GM19372 (cell line): ENCODE data around the gene COPA.
"Not testable (repeated sequence)": the region's sequence is repeated elsewhere in the genome, so short reads cannot be mapped to it uniquely, and the experiment has no call there.

Experiments
- ATAC-seq: cut with Tn5 transposase; IDR thresholded peaks from one replicate; pipeline ENCODE4 v1.9.1; 2021; ENCODE audit warnings: mild to moderate bottlenecking, low read depth, moderate library complexity; ENCODE audit not compliant: unreplicated experiment

COPA gene

GRCh38 chr1:160338580-160338979 lies 4.5 kb downstream of the COPA start:
- no peak for ATAC-seq

DNA sequence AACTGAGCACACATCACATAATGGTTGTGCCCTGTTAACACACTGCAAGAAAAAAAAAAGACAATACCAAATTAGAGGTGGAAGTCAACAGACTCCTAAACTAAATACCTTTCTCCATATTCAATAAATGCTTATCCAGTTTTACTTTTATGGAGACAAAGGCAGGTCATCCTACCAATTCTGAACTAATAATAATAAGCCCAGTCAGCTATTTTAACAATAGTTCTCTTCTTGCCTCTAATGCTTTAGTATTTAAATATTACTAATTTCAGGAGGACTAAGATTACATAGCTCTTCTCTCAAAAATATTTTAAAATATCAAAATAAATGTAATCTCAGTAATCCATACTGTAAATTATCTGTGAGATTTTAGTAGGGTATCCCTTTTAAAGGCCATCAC lies 10.5 kb downstream of the COPA start:
- no peak for ATAC-seq

DNA sequence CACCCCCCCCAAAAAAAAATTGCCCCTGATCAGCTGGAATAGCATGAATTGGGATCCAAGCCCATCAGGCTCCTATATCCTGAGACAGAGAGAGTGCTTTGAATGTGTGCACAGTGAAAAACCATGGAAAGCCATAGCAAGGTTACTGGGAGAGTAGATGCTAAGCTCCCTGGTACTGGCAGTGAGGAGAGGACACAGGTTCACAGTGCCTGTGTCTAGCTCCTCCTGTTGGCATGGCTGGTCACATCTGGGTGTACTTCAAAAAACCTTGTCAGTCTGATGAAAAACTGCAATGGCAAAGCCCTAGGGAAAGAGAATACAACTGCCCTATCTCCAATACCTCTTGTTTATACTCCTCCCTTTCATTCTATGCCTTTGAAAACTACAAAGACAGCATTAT lies 12.9 kb downstream of the COPA start:
- no peak for ATAC-seq

DNA sequence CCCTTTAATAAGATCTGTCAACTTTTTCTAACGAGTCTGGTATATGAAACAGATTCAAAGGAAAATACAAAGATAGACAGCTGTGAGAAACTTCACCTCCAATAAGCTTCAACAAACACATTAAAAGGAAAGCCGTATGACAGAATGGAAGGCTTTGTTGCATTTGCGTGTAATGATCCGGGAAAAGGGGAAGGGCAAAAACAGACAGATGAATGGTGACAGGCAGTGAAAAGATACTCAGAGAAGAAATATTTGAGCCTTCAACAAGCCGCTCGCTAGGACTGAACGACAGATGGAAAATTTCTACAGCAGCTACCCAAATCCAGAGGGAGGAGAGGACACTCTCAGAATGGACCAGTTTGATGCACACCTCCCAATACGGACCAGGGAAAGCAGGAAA lies 14.9 kb downstream of the COPA start:
- no peak for ATAC-seq

DNA sequence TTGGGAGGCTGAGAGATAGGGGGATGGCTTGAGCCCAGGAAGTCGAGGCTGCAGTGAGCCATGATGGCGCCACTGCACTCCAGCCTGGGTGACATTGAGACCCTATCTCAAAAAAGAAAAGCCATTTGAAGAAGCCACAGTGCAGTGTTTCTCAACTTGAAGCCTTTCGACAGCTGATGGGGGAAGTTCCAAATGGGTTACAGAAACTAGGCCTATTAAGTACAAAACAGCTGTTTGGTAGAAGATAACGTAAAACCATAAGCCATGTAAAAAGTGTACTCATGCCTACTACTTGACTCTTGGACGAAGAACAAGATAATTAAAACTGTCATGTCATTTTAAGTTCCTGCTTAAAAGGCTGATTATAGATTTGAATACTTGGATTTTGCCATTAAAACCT lies 16.6 kb downstream of the COPA start:
- ATAC-seq: no peak

DNA sequence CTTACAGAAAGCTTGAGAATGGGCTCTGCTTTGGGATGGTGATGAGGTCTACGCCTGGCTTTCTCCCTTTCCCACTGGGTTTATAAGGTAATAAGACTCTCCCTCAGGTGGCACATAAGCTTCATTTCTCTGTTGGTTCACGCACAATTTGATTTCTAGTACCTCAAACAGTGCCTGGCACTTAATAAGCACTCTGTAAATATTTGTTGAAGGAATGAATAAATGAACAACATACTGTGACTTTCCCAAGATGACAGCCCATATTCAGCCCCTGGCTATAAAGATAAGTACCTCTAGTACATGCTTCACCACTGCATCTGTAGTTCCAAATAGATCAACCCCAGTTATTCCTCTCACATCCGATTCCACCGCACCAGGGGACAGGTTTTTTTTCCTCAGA lies 17.8 kb downstream of the COPA start:
- no peak for ATAC-seq

GRCh38 chr1:160322831-160323230 lies 20.2 kb downstream of the COPA start:
- ATAC-seq: no peak

DNA sequence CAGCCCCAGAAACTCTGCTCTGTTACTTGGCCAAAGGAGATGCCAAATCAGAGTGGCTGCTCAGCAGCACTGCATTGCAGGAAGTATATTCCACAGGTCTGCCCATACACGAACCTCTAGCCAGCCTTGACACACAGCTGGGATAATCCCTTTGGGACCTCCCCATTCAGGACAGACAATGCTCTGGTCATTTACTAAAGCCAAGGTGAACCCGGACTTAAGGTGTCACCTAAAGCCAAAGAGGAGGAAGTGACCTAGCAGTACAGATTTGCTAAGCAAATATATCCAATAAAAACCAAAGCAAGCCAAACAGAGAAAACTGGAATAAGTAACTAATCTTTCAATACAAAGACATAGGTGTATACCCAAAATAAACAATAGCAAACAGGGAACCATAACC lies 27.7 kb downstream of the COPA start:
- no peak for ATAC-seq

- ATAC-seq: no peak
Observed at GRCh38 chr1:160309571-160309970, 33.5 kb downstream of the COPA start.

DNA sequence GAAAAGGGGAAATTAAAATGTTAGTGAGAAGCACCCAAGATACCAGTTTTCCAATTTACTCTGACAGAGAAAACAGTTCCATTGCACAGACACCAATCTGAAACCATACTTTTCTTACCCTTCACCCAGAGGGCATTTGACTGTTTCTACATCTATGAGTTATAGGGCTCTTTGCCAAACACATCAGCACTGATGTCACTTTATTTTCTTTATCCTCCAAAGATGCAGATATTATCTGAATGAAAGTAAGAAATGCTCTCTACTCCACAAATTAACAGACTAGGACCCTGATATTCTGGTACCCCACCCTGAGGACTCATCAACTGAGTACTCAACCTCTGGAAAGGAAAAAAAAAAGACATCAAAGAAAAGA lies 33.9 kb downstream of the COPA start:
- no peak for ATAC-seq

DNA sequence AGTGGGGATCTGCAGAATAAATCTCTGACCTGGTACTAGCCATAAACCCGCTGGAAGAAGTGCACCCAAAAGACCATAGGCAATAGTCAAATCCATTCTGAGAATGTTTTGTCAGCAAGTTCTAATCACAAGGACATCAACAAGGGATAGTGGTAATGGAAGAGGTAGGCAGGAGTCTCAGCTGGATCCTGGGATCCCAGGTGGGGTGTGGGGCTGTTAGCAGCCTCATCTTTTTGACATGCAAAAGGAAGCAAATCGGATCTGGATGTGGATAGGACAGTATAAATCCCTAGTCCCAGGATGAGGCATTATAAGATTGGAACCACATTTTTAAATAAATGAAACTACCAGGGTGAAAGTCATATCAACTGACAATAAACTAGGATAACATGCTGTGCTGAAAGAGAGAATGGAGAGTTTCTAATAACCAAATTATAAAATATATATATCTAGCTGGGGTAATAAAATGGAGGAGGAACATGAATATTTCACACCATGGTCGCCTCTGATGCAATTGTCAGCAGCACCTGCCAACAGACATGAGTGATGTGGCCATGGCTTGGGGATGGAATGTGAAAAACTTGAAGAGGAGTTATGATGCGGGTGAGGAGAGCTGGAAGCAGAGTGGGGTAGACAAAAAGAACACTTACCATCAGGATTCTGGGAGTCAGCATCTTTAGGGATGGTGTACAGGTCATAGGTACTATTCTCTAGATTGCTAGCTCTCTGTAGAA lies 34.4 kb downstream of the COPA start:
- no peak for ATAC-seq

DNA sequence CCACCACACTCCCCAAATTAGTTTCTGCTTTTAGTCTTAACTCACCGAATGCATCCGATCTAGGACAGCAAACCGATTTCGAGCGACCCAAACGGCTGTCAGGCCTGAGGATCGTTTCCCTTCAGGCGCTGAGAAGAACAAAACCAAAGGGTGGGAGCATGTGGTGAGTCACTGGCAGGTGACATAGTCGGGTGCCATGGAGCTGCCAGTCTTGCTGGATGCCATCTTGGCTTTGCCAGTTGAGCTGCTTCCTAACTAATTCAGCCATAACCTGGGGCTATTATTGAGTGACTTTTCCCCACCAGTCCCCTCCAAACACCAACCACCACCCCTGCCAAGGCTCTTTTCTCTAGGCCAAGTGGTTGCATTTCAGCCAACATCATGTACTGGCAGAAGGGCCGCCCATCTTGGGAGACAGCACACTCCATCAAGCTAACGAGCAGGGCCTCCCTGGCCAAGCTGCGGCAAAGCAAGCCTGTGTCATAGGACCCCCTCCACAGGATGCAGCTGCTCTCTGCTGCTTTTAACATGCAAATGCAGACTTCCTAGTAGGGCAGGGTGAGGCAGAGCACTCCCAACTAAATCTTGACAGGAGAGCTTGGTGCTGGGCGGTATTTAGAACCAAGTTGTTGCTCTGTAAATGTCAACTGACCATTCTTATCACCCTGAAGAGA lies 35.8 kb downstream of the COPA start:
- ATAC-seq: no peak

DNA sequence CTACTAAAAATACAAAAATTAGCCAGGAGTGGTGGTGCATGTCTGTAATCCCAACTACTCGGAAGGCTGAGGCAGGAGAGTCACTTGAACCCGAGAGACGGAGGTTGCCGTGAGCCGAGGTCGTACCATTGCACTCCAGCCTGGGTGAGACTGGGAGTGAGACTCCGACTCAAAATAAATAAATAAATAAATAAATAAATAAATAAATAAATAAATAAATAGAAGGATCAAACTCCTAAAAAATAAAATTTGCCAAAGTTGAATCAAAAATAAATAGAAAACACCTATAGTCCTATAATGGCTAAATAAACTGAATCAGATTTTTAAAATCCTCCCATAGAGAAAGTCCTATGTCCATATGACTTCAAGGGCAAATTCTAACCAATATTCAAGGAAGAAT lies 42.9 kb downstream of the COPA start:
- ATAC-seq: no peak

DNA sequence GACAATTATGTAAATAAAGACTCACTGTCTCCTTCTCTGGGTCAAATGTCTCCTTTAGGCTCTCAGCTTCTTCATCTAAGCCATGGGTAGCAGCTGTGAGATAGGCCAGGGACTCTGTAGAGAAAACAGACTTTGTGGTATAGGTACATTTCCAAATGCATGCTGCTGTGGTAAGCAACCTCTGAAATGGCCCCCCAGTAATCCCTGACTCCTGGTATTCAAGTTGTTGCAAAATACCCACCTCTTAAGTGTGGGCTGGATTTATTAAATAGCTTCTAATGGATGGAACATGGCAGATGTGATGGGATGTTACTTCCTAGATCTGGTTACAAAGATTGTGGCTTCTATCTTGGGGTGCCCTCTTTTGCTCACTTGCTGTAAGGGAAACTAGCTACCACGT lies 47.0 kb downstream of the COPA start:
- no peak for ATAC-seq

DNA sequence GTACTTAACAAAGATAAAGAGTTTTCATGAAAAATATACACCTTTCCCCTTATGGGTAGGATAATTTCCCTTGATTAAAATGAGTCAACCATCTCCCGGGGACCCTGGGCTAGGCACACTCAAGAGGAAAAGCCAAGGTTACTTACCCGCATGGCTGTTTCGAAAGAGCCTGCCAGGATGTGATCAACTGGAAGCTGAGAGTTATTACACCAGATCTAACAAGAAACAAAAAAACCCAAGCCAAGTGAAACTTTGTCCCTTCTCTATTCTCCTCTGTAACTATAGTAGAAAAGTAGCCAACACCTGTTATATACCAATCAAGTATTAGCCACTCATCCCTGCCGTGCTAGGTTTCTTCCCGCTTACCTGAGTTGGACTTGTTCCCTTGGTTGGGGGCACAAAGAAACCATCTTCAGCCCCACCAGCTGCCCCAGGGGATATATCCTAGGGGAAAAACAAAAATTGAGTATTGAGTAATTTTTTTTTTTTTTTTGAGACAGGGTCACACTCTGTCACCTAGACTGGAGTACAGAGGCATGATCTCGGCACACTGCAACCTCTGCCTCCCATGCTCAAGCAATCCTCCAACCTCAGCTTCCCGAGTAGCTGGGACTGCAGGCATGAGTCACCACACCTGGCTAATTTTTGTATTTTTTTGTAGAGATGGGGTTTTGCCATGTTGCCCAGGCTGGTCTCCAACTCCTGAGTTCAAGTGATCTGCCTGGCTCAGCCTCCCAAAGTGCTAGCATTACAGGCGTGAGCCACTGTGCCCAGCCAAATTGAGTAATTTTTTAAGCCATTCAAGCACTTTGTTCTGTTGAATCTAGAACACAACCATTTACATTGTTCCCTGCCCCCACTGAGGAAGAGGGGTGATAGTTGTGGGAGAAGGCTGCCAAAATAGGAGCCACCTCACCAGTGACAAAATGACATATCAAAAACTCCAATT lies 49.8 kb downstream of the COPA start:
- no peak for ATAC-seq

DNA sequence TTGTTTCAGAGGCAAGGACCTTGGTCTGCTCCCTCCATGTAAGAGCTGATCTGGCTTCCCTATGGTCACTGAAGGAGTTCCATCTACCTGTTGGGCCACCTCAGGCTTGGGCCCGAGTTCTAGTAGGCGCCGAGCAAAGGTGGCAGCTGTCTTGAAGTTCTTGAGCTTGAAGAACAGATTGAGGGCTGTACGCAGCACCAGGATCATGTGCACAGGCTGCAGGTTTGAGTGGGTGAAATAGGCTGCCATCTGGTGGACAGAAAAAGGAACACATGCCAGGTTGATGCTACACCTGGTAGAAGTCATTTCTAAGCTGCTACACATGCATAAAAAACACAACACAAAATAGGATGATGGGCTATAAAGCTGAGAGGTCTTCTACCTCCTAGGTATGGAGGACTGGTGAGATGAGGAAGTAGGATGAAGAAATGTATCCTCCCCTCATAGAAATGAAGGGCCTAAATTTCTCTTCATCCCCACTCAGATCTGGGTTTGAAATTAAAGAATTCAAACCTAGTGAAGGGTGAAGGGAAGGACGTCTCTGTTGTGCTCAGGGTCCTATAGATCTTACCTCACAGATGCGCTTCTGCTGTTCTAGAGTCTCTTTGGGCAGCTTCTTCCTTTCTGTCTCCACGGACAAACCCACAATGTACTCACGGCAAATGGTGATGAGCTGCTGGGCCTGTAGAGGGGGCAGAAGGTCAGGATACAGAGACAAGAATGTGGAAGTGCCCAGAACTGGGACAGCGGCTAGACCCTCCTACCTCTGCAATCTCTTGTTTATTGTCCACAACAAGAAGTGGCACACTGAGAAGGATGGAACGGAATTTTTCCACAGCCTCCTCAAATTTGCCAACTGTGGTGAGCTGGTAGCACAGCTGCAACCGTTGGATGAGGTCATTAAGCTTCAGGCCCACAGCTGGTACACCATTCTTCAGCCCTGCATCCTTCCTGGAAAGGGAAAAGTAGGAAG lies 51.5 kb downstream of the COPA start:
- no peak for ATAC-seq

DNA sequence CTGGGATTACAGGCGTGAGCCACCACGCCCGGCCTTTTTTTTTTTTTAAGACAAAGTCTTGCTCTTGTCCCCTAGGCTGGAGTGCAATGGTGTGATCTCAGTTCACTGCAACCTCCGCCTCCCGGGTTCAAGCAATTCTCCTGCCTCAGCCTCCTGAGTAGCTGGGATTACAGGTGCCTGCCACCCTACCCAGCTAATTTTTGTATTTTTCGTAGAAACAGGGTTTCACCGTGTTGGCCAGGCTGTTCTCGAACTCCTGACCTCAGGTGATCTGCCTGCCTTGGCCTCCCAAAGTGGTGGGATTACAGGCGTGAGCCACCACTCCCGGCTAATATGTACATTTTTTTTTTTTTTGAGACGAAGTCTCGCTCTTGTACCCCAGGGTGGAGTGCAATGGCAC lies 55.3 kb downstream of the COPA start:
- ATAC-seq: not testable (repeated sequence)

- no peak for ATAC-seq
Observed at GRCh38 chr1:160285506-160285905, 57.5 kb downstream of the COPA start.

GRCh38 chr1:160284782-160285344 lies 58.2 kb downstream of the COPA start, which contains the start of gene PEX19:
PEX19 (minus strand) TSS chr1:160285133; CDS start chr1:160285124, 9 bp downstream.
- ATAC-seq: peak; percentile 98
